RPMI7951 (cell line): ENCODE results near the gene MARCO. TPM values are rescaled to one million over a fixed set of nuclear protein-coding genes. Genes with fewer than 3 reads are reported as not detected.

Experiments
- DNase-seq: peaks from one replicate; pipeline ENCODE4 v3.0.0-alpha.2; 2012; ENCODE audit warnings: low read depth
- total RNA-seq: library from RNA; depleted of rRNA; stranded (reverse); fragments of >200 nt; shearing (Covaris generic); gene quantifications from 2 replicates; pipeline ENCODE4 v1.2.3, GENCODE V29; 2014; rRNA removed

Gene MARCO
- total RNA-seq, 1 experiment from 2014 or later, result not detected

DNA sequence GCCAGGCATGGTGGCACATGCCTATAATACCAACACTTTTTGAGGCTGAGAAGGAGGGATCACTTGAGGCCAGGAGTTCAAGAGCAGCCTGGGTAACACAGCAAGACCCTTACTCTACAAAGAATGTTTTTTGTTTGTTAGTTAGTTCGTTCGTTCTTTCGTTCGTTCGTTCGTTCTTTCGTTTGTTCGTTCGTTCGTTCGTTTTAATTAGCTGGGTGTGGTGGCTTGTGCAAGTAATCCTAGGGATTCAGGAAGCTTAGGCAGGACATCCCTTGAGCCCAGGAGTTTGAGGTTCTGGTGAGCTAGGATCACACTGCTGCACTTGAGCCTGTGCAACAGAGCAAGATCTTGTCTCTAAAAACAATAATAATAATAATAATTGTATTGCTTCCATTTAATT is 98.7 kb downstream of the MARCO start:
- DNase-seq, result no peak

Other genes with a start within 250 kb of the MARCO start
- gene EN1, start 94.5 kb upstream of the MARCO start, total RNA-seq, result not detected in 2 replicates
- not detected in 2 replicates for gene C1QL2, start 216.6 kb downstream of the MARCO start, total RNA-seq